HEK293T (cell line): ENCODE measurements around the gene PIAS3.

Experiments used
- BHLHE40 ChIP-seq: fragments of 450-650 bp; IDR thresholded peaks from 2 replicates; pipeline ENCODE4 v1.6.1; 2016; ENCODE audit warnings: mild to moderate bottlenecking, moderate library complexity, borderline replicate concordance
- FOXK2 ChIP-seq: fragments of 450-650 bp; IDR thresholded peaks from 2 replicates; pipeline ENCODE4 v1.6.1; 2016; ENCODE audit warnings: mild to moderate bottlenecking
- TARDBP ChIP-seq: fragments of 450-650 bp; IDR thresholded peaks from 2 replicates; pipeline ENCODE4 v1.6.1; 2016

DNA sequence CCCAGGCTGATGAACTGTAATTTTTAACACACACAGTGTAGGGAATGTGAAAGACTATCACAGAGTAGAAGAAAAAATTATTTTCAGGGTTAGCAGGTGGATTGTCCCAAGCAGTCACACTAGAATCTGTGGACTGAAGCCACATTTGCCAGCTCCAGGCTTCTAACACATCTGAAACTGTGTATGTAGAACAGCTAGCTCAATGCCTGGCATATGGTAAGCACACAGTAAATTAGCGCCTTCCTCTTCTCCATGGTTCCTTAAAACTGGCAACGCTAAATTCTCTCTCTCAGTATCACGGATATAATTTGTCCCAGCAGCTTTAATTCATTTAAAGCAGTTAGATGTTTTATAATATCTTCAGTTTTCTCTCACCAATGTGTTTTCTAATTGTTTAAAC is 15.8 kb downstream of the PIAS3 start:
- TF ChIP-seq FOXK2 (no peak), BHLHE40 (no peak), TARDBP (no peak)
